NCI-H748 (cell line): ENCODE measurements around the gene BBIP1.
A peak's percentile ranks its signal among the peaks of the same experiment; 100 is the strongest.

Source experiments
- DNase-seq: peaks from one replicate; lab custom pipeline; 2025; ENCODE audit not compliant: unreplicated experiment; lab: John Stamatoyannopoulos, UW

BBIP1 gene, protein sequence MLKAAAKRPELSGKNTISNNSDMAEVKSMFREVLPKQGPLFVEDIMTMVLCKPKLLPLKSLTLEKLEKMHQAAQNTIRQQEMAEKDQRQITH

DNA sequence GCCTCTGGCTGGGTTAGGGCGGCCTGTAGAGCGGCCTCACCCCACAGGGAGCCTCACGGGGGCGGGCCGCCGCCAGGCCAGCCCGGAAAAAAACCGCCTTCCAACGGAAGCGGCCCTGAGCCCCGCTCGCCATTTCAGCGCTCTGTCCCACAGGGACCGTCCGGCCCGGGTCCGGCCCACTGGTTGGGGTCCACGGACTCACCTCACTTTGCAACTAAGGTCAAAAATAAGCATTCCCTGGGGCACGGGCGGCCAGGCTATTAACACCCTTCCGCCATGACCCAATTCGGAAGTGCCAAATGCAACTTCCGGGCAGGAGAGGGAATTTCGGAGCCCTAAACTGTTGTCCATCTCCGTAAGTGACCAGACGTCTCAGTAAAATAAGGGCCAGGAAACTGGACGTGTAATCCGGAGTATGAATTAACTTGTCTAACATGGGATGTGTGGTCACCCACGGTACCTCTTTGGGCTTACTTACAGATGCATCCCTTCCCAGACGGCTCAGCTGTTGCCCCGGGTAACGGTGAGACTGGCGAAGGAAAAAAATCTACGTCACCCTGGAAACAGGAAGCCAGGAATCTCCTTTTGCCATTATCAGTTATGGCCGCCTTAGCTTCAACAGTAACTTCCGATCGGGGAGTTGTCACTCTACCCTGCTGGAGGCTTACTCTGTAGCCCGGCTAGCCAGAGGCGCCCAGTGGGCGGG lies at the start of gene BBIP1:
TSS of gene BBIP1 (minus strand) at position 538 of the 706 bp plus-strand sequence. CDS start 1,023 bp downstream, outside the sequence.
- DNase-seq, result peak; percentile 99

DNA sequence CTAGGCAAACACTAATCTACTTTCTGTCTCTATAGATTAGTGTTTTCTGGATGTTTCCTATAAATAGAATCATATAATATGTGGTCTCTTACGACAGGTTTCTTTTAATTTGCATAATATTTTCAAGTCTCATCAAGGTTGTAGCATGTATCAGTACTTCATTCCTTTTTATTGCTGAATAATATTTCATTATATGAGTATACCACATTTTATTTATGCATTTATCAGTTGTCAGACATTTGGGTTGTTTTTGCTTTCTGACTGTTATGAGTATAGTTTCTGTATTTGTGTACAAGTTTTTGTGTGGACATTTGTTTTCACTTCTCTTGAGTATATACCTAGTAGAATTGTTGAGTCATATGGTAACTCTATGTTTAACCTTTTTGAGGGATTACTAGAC lies 48.7 kb upstream of the BBIP1 start:
- no peak for DNase-seq

DNA sequence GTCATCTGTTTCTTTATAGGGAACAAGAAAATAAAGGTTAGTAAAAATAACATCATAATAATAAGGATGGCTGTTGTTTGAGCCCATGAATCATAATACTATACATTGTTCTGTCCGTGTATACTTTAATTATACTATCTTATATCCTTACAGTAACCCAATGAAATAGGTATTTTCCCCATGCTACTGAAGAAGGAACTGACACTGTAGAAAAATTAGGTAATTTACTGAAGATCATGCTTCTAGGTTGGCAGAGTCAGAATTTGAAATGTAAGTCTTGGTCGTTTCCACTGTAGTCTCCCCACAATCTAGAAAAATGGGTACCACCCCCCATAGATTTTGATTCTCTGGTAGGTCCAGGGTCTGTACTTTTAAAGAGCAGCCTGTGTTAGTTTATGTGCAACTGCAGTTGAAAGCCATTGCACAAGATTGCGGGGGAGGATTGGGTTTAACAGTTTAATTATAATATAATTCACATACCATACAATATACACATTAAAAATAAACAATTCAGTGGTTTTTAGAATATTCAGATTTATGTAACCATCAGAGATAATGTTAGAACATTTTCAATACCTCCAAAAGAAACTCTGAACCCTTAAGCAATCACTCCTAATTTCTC lies 48.1 kb upstream of the BBIP1 start:
- no peak for DNase-seq

DNA sequence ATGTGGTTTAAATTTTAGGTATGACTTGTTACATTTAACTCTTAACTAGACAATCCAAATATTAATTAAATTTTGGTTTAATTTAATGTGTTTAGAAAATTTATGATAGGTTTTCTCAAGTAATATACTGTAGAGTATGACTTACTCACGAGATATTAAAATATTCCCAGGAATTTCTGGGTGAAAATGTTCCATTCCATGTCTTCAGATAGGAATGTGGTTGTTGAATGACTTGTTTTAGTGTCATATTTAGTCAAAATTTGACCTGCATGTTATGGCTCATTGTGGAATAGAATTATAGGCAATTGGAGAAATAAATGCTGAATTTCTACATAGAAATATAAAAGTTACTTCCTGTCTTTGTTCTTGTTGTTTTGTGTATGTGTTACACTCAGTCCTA lies 47.2 kb upstream of the BBIP1 start:
- no peak for DNase-seq

DNA sequence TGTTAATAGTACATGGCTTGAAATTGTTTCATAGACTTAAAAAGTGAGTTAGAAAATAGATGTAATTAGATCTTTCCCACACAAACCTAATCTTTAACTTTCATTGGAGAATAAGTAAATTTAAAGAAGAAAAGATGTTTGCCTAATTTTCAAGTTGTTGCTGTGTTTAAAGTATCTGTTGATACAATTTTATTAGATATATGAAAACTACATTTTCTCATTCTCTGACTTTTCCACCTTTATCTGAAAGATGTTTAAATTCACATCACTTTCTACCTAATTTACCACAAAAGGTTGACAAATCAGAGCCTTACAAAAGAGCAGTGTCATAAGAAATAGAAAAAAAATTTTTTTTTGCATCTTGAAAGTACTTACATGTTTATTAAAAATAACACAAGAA lies 46.2 kb upstream of the BBIP1 start:
- no peak for DNase-seq

DNA sequence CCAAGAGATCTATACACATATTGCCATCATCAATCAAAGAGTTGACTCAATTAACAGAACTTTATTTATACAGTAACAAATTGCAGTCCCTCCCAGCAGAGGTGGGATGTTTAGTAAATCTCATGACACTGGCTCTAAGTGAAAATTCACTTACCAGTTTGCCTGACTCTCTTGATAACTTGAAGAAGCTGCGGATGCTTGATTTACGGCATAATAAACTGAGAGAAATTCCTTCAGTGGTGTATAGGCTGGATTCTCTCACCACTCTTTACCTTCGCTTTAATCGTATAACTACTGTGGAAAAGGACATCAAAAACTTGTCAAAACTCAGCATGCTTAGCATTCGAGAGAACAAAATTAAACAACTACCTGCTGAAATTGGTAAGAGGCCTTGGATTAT lies 45.7 kb upstream of the BBIP1 start:
- DNase-seq, result no peak

DNA sequence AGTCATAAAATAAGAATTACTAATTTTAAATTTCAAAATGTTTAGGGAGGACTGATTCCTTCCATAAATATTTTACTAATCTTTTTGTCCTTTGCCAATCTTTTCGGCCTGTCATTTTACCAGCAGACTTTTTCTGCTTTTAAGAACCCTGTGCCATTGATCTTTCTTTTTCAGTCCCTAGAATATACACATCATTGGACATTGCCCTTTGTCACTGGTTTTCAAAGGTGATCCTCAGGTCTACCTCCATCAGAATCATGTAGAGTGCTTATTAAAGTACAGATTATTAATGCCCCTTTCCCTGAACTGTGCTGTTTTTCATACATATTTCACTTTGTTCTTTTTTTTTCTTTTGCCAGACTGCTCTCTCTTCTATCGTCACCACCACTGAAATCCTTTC lies 44.2 kb upstream of the BBIP1 start:
- DNase-seq, result no peak

DNA sequence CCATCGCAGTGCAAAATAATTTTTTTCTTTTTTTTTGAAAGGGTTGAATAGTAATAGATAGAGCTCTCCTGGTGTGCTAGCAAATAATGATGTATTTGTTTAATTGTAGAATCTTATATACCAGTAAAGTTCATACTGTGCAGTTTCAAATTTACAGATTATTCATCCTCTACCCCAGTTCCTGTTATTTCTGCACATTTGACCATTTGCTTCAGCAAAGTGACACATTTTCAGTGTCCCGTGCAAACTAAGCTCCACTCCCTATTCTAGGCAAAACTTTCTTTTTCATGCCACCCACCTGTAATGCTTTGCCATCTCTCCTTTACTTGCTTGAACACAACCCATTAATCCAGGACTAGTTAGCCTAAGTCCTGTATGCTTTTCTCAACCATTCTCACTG lies 43.5 kb upstream of the BBIP1 start:
- no peak for DNase-seq

DNA sequence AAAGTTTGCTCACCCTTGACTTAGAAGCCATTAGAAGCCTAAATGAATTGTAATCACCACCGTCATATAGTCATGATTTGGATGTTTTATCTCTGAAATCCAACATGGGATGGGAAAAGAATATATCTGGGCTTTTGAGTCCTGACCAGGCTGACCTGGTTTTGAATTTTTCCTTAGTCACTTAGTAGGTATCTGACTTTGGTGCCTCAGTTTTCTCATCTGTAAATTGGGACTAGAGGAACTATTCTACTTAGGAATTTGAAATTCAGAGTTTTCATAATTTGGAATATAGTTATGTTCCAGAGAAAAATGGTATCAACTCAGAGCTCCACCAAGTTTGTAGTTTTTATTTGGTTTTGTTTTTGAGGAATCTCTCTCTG lies 41.3 kb upstream of the BBIP1 start:
- no peak for DNase-seq

DNA sequence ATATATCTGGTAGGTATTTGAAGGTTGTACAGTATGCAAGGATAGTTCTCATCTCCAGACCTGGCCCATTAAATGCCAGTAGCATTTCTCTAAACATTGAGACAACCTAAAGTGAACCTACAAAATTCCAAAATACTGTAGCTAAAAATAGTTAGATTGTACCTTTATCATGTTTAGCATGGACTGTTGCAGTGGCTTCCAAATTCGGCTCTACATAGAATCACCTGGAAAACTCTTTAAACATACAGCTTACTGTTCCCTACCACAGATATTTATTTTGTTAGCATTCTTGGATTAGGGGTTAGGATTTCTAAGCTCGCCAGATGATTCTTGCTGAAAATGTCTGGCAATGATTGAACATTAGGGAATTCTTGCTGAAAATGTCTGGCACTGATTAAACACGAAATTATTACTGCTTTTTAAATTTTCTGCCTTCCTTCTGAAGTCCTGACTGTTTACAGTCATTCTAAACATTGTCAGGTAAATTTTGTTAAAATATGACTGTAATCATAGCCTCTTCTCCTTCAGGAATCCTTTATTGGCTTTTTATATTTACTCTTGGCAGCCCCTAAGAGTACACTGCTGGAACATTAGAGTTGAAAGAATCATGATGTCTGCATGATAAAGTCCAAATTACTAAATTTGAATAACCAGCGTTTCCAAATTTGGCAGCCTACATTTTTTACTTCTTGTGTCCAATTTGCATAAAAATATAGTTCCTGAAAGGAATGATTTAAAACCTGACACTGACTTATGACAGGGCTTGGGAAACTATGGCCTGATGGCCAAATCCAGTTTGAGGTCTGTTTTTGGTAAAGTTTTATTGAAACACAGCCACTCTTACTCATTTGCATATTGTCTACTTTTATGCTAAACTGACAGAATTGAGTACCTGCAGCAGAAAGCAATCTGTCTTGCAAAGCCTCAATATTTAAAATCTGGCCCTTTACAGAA lies 40.7 kb upstream of the BBIP1 start:
- no peak for DNase-seq

DNA sequence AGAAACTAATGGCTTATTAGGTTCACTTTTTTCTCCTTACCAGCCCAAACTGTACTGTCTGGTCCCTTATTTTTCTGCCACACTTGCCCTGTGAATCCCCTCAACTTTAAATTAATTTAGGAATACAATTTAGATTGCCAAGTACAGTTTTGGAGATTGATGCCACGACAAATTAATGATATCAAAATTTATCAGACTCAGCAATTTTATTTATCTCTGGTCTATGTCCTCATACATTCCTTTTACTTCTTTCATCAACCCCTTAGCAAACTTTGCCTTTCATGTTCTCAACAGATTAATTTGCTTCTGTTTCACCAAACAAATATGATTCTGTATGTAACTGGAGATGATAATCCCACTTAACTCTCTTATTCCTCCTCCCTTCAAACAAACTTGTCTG lies 38.6 kb upstream of the BBIP1 start:
- DNase-seq, result no peak

DNA sequence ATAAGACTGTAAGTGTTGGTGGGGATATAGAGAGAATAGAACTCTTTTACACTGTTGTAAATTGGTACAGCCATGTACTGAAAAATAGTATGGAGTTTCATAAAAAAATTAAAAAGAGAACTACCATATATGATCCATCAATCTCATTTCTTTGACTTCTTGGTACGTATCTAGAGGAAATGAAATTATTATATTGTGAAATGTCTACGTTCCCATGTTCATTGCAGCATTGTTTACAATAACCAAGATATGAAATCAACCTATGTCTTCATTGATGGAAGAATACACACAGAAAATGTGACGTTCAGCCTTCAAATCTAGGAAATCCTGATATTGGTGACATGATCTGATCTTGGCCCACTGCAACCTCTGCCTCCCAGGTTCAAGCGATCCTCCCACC lies 32.4 kb upstream of the BBIP1 start:
- DNase-seq, result no peak

DNA sequence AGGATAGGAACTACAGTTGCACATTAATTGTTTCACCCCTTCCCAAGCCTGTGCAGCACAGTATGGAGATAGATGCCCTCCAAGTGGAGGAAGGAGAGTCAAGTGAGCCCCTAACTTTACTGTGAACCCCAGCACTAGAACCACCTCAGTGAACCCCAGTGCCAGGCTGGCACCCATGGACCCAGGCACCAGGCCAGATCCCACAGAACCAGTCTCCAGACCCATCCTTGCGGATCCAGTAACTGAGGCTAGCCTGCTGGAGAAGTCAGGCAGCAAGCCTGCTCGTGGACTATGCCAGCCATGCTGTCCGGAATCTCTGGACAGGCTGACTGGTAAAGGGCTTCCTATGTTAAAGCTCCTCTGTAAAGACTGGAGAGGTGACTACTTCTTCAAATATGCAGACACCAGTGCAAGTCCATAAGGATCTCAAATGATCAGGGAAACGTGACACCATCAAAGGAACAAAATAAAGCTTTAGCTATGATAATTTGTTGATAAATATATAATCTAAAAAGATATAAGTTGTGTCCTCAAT lies 28.1 kb upstream of the BBIP1 start:
- DNase-seq, result no peak

DNA sequence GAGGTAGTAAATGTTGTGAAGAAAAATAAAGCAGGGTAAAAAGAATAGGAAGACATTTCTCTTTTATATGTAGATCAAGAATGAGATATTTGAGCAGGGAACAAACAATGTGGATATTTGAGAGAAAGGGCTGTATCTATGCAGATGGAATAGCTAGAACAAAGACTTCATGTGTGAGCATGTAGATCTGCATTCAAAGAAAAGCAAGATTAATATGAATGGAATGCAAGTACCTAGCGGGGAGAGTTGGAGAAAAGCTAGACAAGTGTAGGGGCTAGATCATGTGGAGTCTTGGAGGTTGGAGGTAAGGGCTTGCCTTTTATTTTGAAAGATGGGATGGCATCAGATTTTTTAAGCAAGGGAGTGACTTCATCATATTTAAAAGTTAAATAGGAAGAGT lies 27.5 kb upstream of the BBIP1 start:
- no peak for DNase-seq

DNA sequence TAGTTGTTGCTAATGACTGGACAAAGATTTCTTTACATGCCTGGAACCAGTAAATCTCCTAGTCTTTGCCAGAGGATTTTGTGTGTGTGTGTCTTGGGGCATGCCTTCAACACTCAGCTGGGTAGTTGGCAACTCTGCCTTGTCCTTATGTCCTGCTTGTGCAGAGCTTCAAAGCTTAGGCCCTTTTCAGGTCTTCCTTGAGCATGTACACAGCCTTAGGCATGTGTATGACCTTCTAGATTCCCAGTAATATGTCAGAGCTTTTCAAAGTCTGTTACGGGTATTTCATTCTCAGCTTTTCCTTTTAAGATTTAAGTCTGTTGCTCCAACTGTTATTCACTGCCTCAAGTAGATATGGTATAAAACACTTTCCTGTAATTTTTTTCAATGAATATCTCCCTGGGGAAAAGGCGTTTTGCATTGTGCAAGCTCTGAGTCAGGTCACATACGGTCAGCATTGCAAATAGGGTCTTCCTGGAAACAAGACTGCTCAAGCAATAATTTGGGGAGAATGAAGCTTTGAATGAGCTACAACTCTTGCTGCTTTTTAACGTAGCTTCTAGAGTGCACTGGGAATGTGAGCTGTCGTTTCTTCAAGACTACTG lies 25.9 kb upstream of the BBIP1 start:
- no peak for DNase-seq

DNA sequence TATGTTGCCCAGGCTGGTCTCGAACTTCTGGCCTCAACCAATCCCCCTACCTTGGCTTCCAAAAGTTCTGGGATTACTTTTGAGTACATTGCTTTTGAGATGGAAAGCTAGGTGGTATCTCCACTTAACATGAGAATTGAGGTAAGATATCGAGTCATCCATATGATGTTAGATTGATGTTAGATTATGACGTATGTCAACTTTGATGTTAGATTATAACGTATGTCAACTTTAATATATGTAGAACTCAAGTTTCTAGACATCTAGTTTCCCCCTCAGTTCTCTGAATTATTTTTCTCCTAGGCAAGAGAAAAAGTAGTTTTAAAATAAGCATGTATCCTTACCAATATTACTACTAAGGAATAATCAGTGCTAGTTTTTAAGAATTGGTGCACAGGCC lies 20.4 kb upstream of the BBIP1 start:
- no peak for DNase-seq

DNA sequence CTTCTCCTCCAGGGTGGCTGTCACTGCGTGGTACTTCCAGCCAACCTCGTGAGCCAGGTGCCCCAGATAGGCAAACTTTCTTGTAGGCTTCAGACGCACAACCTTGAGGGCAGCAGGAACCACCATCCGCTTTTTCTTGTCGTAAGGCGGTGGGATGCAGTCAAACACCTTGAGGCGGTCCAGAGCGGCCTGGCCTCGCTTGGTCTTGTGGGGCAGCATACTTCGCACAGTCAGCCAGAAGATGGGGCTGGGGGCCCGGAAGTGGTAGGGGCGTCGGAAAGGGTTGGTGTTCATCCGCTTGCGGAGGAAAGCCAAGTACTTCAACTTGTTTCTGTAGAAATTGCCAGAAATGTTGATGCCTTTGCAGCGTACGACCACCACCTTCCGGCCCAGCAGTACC lies 17.8 kb upstream of the BBIP1 start:
- DNase-seq, result no peak

DNA sequence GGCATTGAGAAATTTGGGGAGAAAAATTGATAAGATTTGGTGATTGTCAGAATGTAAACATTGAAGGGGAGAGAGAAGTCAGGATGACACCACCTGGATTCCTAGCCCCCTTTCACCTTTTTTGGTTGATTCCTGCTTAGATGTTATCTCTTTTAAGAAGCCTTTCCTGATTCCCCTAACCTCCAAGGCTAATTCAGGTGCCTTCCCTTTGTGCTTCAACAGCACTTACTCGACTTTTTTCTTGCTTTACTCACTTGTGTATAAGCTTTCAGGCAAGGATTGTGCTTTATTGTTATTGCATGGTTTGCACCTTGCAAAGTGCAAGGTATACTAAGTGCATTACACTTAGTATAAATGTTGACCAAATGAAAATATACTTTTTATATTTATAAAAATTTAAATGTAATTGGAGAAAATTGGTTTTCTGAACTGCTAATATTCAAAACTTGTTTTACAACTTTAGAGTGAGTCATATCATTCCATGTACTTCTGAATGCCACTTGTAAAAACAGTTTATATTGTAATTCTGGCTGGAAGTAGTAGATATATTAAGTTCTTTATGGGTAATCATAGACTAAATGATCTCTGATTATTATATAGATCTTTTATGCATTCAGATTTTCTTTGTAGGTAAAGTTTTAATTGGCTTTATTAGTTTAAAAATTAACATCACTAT lies 13.7 kb upstream of the BBIP1 start:
- no peak for DNase-seq

DNA sequence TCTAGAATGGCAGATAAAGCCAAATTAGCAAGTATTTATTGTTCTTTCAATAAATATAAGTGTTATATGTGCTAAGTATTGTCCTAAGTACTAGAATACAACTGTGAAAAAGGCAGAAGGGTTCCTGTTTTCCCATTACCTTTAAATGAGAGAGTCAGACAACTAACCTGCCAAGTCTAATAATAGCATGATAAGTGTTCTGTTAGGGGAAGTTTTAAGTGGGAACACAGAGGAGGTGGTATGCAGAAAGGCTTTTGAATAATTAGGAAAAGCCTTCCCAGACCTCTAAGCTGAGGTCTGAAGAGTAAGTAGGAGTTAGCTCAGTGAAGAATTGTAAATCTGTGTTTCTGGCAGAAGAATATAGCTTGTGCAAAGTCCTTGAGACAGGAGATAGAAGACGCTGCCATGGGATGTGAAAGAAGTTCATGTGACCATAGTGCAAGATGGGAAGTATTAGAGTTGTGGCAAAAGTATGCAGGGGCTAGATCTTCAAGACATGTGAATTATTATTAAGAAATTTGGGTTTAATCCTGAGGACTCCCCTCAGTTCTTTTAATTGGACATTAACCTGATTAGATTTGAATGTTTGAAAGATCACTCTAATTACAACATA lies 12.9 kb upstream of the BBIP1 start:
- DNase-seq, result no peak

DNA sequence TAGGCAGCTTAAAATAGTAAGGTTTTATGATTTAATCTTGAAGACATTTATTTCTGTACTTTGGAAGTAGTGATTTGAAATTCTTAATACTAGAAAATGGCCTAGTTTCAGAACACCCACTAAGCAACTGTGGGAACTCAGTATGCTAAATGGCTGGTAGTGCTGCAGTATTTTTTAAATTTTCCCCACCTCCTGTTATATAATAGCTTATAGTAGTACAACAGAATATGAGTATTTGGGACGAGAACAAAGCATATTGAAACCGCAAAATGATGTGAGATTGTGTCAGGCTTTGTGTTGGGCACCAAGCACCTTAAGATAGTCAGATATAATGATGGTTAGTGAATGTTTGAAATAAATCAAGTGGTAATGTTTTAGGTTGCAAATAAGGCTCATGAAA lies 8.5 kb upstream of the BBIP1 start:
- DNase-seq, result no peak
